Retina (tissue), 1 donor: ENCODE measurements around the gene BRIX1.
"Not testable (repeated sequence)": the region's sequence is repeated elsewhere in the genome, so short reads cannot be mapped to it uniquely, and the experiment has no call there.

Experiments used
- DNase-seq: peaks from one replicate; pipeline ENCODE4 v3.0.0-alpha.2; 2016

BRIX1 gene

GRCh38 chr5:34915856-34916192 lies 313 bp downstream of the BRIX1 start:
- DNase-seq: no peak

DNA sequence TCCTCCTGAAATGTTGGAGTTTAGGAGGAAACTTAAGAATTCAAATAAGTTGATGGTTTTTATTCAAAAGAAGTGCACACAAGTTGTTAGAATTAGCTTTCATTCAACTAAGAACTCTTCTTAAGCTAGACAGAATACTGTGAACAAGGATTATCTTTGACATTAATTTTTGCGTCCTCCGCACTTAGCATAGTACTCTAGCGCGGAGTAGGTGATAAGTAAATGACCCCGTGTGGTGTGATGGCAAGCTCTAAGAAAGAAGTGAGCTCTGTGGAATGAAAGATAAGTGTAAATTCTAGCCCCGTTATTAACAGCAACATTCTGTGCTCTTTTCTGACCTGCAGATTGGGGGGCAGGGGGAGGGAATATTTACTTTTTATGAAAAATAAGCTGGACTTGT lies 1.0 kb downstream of the BRIX1 start:
- DNase-seq: no peak

DNA sequence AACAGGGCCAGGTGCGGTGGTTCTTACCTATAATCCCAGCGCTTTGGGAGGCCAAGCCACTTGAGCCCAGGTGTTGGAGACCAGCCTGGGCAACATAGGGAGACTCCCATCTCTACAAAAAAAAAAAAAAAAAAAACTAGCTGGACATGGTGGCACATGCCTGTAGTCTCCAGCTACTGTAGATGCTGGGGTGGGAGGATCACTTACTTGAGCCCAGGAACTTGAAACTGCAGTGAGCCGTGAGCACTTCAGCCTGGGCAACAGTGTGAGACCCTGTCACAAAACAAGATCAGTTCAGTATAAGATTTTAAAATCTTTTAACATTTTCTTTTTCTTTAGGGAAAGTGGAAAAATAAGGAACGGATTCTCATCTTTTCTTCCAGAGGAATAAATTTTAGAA lies 2.5 kb downstream of the BRIX1 start:
- no peak for DNase-seq

GRCh38 chr5:34919077-34919476 lies 3.6 kb downstream of the BRIX1 start:
- no peak for DNase-seq

DNA sequence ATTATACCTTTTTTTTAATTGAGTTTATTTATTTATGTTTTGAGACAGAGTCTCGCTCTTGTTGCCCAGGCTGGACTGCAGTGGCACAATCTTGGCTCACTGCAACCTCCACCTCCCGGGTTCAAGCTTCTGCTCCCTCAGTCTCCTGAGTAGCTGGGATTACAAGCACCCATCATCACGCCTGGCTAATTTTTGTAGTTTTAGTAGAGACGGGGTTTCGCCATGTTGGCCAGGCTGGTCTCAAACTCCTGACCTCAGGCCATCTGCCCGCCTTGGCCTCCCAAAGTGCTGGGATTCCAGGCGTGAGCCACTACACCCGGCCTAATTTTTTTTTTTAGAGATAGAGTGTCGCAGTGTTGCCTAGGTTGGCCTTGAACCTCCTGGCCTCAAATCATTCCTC lies 7.7 kb downstream of the BRIX1 start:
- DNase-seq: not testable (repeated sequence)

- DNase-seq: no peak
Measured at GRCh38 chr5:34923694-34924461, 8.4 kb downstream of the BRIX1 start.

GRCh38 chr5:34924462-34924765 lies 8.9 kb downstream of the BRIX1 start:
- no peak for DNase-seq

GRCh38 chr5:34926318-34926888 lies 10.9 kb downstream of the BRIX1 start:
- DNase-seq: no peak

DNA sequence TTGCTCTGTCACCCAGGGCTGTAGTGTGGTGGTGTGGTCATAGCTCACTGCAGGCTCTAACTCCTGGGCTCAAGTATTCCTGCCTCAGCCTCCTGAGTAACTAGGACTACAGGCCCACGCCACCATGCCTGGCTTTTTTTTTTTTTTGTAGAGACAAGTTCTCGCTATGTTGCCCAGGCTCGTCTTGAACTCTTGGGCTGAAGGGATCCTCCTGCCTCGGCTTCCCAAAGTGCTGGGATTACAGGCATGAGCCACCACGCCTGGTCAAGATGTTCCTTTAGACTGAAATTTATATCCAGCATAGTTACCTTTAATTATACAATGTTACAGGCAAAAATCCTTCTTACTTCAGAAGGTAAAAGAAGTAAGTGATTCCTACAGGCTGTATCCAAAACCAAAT lies 12.3 kb downstream of the BRIX1 start:
- no peak for DNase-seq

GRCh38 chr5:34928267-34928666 lies 12.8 kb downstream of the BRIX1 start:
- no peak for DNase-seq

DNA sequence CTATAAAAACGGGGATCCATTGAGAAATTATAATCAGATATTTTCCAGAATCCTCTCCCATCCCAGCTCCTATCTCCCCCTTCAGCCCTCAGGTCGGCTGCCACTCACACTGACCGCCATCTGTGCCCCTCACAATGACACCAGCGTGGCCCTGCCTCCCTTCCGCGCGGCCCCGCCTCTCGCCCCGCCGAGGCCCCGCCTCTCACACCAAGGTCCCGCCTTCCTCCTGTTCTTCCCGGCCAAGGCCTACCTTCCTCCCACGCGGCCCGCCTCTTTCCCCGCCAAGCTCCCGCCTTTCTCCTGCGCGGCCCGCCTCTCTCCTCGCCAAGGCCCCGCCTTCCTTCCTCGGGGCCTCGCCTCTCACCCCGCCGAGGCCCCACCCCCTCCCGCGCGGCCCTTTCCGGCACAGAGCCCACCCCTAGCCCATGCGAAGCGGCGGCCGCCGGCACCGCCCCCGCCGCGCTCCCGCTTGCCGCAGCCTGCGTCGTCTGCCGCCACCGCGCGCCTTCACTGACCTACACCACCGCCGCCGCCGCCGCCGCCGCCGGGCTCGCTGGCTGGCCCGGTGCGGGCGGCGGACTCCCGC lies 13.7 kb downstream of the BRIX1 start, which contains the start of gene DNAJC21:
DNAJC21 (plus strand) TSS at position 426 of the 586 bp plus-strand sequence. CDS start 261 bp downstream, outside the sequence.
- peak; percentile 98 for DNase-seq

DNA sequence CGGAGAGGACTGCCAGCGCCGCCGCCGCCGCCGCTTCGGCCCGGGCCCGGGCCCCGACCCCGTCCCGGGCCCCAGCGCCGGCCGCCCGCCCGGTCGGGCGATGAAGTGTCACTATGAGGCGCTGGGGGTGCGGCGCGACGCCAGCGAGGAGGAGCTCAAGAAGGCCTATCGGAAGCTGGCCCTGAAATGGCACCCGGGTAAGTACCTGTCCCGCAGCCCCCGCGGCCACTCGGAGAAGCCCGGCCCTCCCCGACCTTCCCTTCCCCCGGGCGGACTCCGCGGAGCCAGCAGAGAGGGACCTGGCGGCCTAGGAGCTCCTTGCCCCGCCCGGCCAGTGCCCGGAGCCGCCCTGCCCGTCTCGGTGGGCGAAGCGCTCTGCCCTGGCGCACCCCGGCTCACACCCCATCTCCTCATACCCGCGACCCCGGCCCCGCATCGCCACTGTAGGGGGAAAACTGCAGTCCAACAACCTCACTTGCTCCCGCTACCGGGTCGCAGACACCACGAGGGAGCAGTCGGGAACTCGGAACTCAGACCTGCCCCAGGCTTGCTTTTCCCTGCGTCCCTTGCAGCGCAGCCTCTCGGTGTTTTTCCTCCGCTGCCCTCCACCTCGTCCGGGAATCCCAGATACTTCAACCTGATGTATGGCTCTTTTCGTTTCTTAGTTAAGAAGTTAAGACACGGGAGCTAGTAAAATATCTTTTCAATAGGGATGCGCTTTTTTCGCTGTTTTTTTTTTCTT lies 14.4 kb downstream of the BRIX1 start:
- peak; percentile 90 for DNase-seq

DNA sequence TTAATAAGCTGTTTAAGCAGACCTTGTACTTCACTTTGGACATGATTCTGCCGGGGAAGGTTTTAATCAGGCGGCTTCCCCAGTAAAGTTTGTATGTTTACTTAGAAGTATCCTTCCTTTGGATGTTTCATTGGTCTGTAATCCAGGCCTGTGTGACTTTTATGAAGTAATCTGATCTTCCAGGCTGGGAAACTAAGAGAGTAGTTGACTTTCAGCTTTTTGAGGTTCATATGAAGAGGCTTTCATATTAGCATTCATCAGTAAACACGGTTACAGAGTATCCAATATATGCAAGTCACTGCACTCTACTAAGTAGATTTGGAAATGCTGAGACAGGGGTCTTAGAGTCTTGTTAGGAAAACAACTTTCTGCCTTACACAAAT lies 14.9 kb downstream of the BRIX1 start:
- no peak for DNase-seq

DNA sequence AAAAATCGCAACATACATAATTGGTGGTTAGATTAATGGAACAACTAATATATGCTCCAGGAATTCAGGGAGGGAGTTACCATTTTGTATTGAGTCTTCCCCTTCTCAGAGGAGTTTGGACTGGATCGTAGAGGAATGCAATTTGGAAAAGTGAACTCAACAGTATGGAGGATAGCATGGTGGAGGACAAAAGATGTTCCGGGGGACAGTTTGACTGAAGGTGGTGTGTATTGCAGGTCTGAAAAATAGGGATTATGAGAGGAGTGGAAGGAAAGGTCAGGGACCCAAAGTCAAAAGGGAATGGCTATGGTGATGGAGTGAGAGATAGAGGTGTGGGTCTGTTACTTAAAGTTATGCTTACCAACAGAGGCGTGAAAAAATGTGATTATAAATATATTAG lies 15.4 kb downstream of the BRIX1 start:
- DNase-seq: peak; percentile 4

DNA sequence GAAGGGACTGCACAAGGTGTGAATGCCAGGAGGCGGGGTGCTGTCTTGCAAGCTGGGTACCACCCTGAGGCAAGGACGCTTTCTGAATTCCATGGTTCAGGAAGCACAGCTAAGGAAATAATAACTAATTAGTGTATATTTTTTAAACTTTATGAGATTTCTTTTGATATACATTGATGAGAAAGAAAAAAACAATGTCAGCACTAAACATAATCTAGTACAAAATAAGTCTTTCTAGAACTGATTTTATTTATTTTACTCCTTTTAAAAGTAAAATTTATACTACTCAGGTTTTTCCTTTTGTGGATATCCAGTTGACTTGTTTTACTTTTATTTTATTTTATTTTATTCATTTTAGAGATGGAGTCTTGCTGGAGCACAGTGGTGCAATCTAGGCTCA lies 17.4 kb downstream of the BRIX1 start:
- no peak for DNase-seq

DNA sequence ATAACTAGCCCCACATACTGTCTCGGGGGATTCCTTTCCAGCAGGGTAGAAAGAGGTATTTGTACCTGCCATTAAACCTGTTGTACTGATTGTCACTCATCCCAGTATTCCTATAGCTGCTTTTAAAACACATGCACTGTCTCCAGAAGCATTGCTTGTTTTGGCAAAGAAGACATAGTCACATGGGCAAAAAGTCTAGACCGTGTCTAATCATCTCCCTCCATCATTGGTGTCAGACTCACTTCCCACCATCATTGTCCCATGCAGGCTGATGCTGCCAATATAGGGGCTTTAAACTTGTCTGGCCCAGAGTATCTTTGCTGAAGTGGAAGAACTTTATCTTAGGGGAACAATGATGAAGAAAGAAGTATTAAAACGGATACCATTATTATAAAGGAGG lies 26.4 kb downstream of the BRIX1 start:
- no peak for DNase-seq

GRCh38 chr5:34944044-34944443 lies 28.5 kb downstream of the BRIX1 start:
- DNase-seq: no peak

GRCh38 chr5:34944460-34945047 lies 29.0 kb downstream of the BRIX1 start:
- DNase-seq: no peak

DNA sequence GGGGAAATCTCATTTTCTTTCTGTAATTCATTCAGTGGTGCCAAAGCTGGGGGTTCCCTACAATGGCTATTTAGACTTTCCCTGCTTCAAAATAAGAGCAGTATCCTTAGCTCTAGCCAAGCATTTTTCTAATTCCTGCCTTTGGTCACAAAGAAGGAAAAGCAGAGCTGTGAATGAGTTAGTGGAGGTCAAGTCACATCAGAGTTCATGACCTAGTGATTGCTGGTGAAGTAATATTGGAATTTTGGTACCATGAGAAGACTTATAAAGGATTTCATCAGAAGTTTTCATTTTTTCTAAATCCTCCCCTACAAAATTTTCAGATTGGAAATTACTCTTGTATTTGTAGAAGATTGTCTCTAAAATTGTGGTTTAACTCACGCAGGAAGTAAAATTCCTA lies 41.8 kb downstream of the BRIX1 start:
- no peak for DNase-seq

- peak; percentile 29 for DNase-seq
Measured at GRCh38 chr5:34957857-34958690, 42.6 kb downstream of the BRIX1 start.

DNA sequence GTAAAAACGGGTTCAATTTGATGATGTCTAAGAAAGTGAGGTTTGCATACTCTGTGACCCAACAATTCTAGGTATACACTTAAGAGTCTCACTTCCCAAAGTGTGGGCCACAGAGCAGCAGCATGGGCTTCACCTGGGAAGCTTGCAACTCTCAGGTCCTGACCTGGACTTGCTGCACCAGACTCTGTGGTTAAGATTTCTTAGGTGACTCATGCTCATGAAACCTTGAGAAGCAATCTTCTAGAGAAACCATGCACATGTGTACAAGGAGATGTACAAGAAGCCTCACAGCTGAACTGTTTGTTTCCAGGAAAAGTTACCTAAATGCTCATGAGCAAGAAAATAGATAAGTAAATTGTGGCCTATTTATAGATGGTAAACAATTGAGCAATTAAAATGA lies 43.8 kb downstream of the BRIX1 start:
- DNase-seq: no peak

- DNase-seq: no peak
Measured at GRCh38 chr5:34967540-34967939, 52.0 kb downstream of the BRIX1 start.

DNA sequence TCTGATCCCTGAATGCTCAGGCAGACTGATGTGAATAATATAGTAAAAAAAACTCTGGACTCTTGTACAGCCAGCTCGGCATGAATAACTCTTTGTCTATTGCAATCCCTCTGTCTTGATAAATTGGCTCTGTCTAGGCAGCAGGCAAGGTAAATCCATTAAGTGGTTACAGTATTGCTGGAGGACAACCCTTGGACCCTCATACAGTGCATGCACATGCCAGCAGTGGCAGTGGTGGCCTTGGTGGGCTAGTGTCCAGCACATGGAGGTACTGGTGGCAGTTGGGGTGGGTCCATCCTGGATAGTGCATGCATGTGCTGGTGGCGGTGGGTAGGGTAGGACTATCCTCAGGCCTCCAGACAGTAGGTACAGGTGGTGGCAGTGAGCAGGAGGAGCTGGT lies 52.7 kb downstream of the BRIX1 start:
- DNase-seq: no peak
